Subcutaneous abdominal adipose tissue (tissue), 5 donors: Measurements from ENCODE around the gene MAST1.
"Not testable (repeated sequence)": the region's sequence is repeated elsewhere in the genome, so short reads cannot be mapped to it uniquely, and the experiment has no call there.

ENCODE experiments used
- H3K27ac ChIP-seq: one replicate; pipeline ENCODE4 v1.7.0; 2013; ENCODE audit warnings: low read depth, mild to moderate bottlenecking, inconsistent platforms, low read length, moderate library complexity
- H3K27me3 ChIP-seq, 5 donors: one replicate each; pipeline ENCODE4 v1.7.0; 2013; ENCODE audit warnings: low read length in 5 of 5, inconsistent platforms in 1 of 5; ENCODE audit not compliant: control insufficient read depth in 5 of 5, insufficient read depth in 4 of 5
- H3K36me3 ChIP-seq, 5 donors: one replicate each; pipeline ENCODE4 v1.7.0; 2013; ENCODE audit warnings: low read length in 5 of 5; ENCODE audit not compliant: control insufficient read depth in 5 of 5, insufficient read depth in 5 of 5
- H3K4me1 ChIP-seq, 5 donors: one replicate each; pipeline ENCODE4 v1.7.0; 2013; ENCODE audit warnings: low read length in 5 of 5, mild to moderate bottlenecking in 3 of 5, moderate library complexity in 1 of 5; ENCODE audit not compliant: control insufficient read depth in 5 of 5, insufficient read depth in 5 of 5
- H3K4me3 ChIP-seq, 5 donors: one replicate each; pipeline ENCODE4 v1.7.0; 2013; ENCODE audit warnings: low read length in 5 of 5, low read depth in 1 of 5
- H3K9ac ChIP-seq, 5 donors: one replicate each; pipeline ENCODE4 v1.7.0; 2013; ENCODE audit warnings: low read length in 5 of 5, mild to moderate bottlenecking in 4 of 5, moderate library complexity in 3 of 5
- H3K9me3 ChIP-seq, 5 donors: one replicate each; pipeline ENCODE4 v1.7.0; 2013; ENCODE audit warnings: low read length in 5 of 5; ENCODE audit not compliant: control insufficient read depth in 5 of 5
- donor health status: healthy.
- donor health status: healthy.
- donor health status: healthy.
- donor health status: healthy.
- donor health status: healthy.

MAST1 gene

GRCh38 chr19:12793290-12794195, 44.8 kb upstream of the MAST1 start:
- H3K27me3 ChIP-seq: no peaks in the 10 kb centered on the region
- peak overlapping the region; percentile 75 to 100 (median 98) for H3K4me3 ChIP-seq
- H3K9me3 ChIP-seq: no peaks in the 10 kb centered on the region
- peaks cover 0 to 10% (median 4%) of the 10 kb centered on the region in 5 donors for H3K36me3 ChIP-seq
- H3K9ac ChIP-seq: peak overlapping the region; percentile 90 to 100 (median 100)
- H3K4me1 ChIP-seq: peaks cover 13 to 41% (median 32%) of the 10 kb centered on the region in 5 donors
- H3K27ac ChIP-seq: peak overlapping the region; percentile 100

GRCh38 chr19:12794196-12794941, 43.9 kb upstream of the MAST1 start:
- Histone ChIP-seq H3K9me3 (no peaks in the 10 kb centered on the region), H3K4me3 (peak overlapping the region; percentile 50 to 100 (median 95)), H3K9ac (peak overlapping the region in 4 of 5 donors; percentile 51 to 100 (median 98)), H3K4me1 (peaks cover 7 to 33% (median 24%) of the 10 kb centered on the region in 5 donors), H3K36me3 (peaks cover 0 to 17% (median 6%) of the 10 kb centered on the region in 5 donors), H3K27ac (peak overlapping the region; percentile 100), H3K27me3 (no peaks in the 10 kb centered on the region)

- Histone ChIP-seq H3K27ac (peak overlapping the region; percentile 100), H3K9ac (no peak overlapping the region), H3K27me3 (no peaks in the 10 kb centered on the region), H3K4me1 (peaks cover 7 to 32% (median 24%) of the 10 kb centered on the region in 5 donors), H3K36me3 (peaks cover 0 to 23% (median 11%) of the 10 kb centered on the region in 5 donors), H3K4me3 (peak overlapping the region in 1 of 5 donors; percentile 59), H3K9me3 (no peaks in the 10 kb centered on the region)
Measured at GRCh38 chr19:12794971-12795381, 43.3 kb upstream of the MAST1 start.

- peak overlapping the region in 4 of 5 donors; percentile 27 to 42 (median 32) for H3K4me3 ChIP-seq
- H3K4me1 ChIP-seq: peaks cover 10 to 31% (median 27%) of the 10 kb centered on the region in 5 donors
- H3K9ac ChIP-seq: no peak overlapping the region
- no peaks in the 10 kb centered on the region for H3K9me3 ChIP-seq
- H3K27me3 ChIP-seq: no peaks in the 10 kb centered on the region
- peak overlapping the region; percentile 50 for H3K27ac ChIP-seq
- H3K36me3 ChIP-seq: peaks cover 0 to 28% (median 15%) of the 10 kb centered on the region in 5 donors
Measured at GRCh38 chr19:12796146-12797071, 41.9 kb upstream of the MAST1 start.

GRCh38 chr19:12797141-12797587, 41.2 kb upstream of the MAST1 start:
- no peak overlapping the region for H3K27ac ChIP-seq
- no peak overlapping the region for H3K4me3 ChIP-seq
- H3K4me1 ChIP-seq: peaks cover 10 to 39% (median 34%) of the 10 kb centered on the region in 5 donors
- no peak overlapping the region for H3K9ac ChIP-seq
- H3K27me3 ChIP-seq: no peaks in the 10 kb centered on the region
- peaks cover 0 to 28% (median 15%) of the 10 kb centered on the region in 5 donors for H3K36me3 ChIP-seq
- H3K9me3 ChIP-seq: no peaks in the 10 kb centered on the region

GRCh38 chr19:12797607-12798006, 40.7 kb upstream of the MAST1 start:
- not testable (repeated sequence) for H3K9me3 ChIP-seq, H3K4me3 ChIP-seq, H3K27me3 ChIP-seq, H3K27ac ChIP-seq, H3K9ac ChIP-seq
- Histone ChIP-seq H3K4me1 (peaks cover 10 to 43% (median 38%) of the 10 kb centered on the region in 5 donors), H3K36me3 (peaks cover 0 to 28% (median 15%) of the 10 kb centered on the region in 5 donors)

- H3K9ac ChIP-seq: peak overlapping the region in 1 of 5 donors; percentile 94
- no peak overlapping the region for H3K4me3 ChIP-seq
- H3K27me3 ChIP-seq: no peaks in the 10 kb centered on the region
- H3K36me3 ChIP-seq: peaks cover 0 to 28% (median 15%) of the 10 kb centered on the region in 5 donors
- no peaks in the 10 kb centered on the region for H3K9me3 ChIP-seq
- no peak overlapping the region for H3K27ac ChIP-seq
- peaks cover 10 to 39% (median 35%) of the 10 kb centered on the region in 5 donors for H3K4me1 ChIP-seq
Measured at GRCh38 chr19:12799742-12800465, 38.4 kb upstream of the MAST1 start.

GRCh38 chr19:12800466-12800770, 37.9 kb upstream of the MAST1 start:
- Histone ChIP-seq H3K4me3 (peak overlapping the region; percentile 67 to 97 (median 94)), H3K9ac (peak overlapping the region in 3 of 5 donors; percentile 56 to 94 (median 92)), H3K4me1 (peaks cover 10 to 39% (median 35%) of the 10 kb centered on the region in 5 donors), H3K27me3 (no peaks in the 10 kb centered on the region), H3K9me3 (no peaks in the 10 kb centered on the region), H3K27ac (no peak overlapping the region), H3K36me3 (peaks cover 0 to 28% (median 15%) of the 10 kb centered on the region in 5 donors)
